GM15510 (cell line): Measurements from ENCODE around the gene IGFBP4.

Source experiments
- POLR2A ChIP-seq: IDR thresholded peaks from 3 replicates; pipeline ENCODE4 v1.6.1; 2011; ENCODE audit warnings: borderline replicate concordance; ENCODE audit not compliant: insufficient read length; ENCODE audit errors: extremely low read depth

IGFBP4 gene

GRCh38 chr17:40483679-40484078, 40.4 kb downstream of the IGFBP4 start:
- no peak for TF ChIP-seq POLR2A

- no peak for TF ChIP-seq POLR2A
Measured at GRCh38 chr17:40484285-40484972, 41.2 kb downstream of the IGFBP4 start.

GRCh38 chr17:40484973-40485530, 41.8 kb downstream of the IGFBP4 start:
- no peak for TF ChIP-seq POLR2A

- no peak for TF ChIP-seq POLR2A
Measured at GRCh38 chr17:40485851-40486521, 42.7 kb downstream of the IGFBP4 start.

- TF ChIP-seq POLR2A: no peak
Measured at GRCh38 chr17:40486522-40487370, 43.5 kb downstream of the IGFBP4 start.

- TF ChIP-seq POLR2A: no peak
Measured at GRCh38 chr17:40487371-40488020, 44.2 kb downstream of the IGFBP4 start.

- no peak for TF ChIP-seq POLR2A
Measured at GRCh38 chr17:40490289-40490853, 47.1 kb downstream of the IGFBP4 start.

GRCh38 chr17:40490982-40491381, 47.7 kb downstream of the IGFBP4 start:
- TF ChIP-seq POLR2A: no peak

- no peak for TF ChIP-seq POLR2A
Measured at GRCh38 chr17:40491486-40491885, 48.2 kb downstream of the IGFBP4 start.

GRCh38 chr17:40493697-40494096, 50.4 kb downstream of the IGFBP4 start:
- TF ChIP-seq POLR2A: no peak

- no peak for TF ChIP-seq POLR2A
Measured at GRCh38 chr17:40495140-40495539, 51.9 kb downstream of the IGFBP4 start.

GRCh38 chr17:40496170-40496569, 52.9 kb downstream of the IGFBP4 start:
- no peak for TF ChIP-seq POLR2A

- no peak for TF ChIP-seq POLR2A
Measured at GRCh38 chr17:40496634-40497420, 53.6 kb downstream of the IGFBP4 start.
